ENCODE measurements around the gene PUS7L. TPM values are rescaled to one million over a fixed set of nuclear protein-coding genes. Genes with fewer than 3 reads are reported as not detected.
A peak's percentile ranks its signal among the peaks of the same experiment; 100 is the strongest.

Gene PUS7L
- total and polyA plus RNA-seq, 2 donors (not counting 1 experiment from before 2014, with no cell fraction given): 2.6 to 23.5 TPM

DNA sequence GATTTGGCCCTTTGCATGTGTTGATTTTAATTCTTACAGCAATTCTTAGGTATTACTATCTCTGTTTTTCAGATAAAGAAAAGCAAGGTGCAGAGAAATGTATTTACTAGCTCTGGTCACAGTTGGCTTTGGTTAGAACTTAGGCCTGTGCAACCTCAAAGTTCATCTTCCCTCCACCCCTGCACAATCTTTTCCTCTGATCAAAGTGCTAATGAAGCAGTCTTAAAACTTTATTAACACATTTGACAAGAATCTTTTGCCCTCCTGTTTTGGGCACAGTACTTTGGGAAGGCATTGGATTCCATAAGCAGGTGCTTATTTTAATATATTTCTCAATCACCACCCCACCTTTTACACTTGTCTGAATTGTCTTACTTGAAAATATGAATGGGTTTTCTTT, 2.9 kb upstream of the PUS7L start:
- POLR2A ChIA-PET: no interaction called here
- H3K4me1 Mint-ChIP-seq: peaks cover 54% of the 10 kb centered on the region

DNA sequence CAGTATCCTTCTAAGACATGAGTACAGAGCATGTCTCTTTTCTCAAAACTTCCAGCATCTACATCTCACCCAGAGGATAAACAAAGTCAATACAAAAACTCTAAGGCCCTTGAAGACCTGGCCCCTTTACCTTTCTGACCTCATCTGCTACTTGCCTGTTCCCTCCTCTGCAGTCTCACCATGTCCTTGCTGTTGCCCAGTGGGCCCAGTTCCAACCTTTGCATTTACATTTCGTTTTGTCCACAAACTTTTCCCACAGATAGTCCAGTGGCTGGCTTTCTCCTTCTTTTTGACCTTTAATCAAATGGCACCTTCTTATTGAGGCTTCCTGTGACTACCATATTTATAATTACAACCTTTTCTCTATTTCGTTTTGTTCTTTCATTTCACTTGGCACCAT, 1.8 kb upstream of the PUS7L start:
- peaks cover 36% of the 10 kb centered on the region in 2 donors for H3K4me1 ChIP-seq (ENCODE audit: control insufficient read depth in 2 of 2, insufficient read depth in 2 of 2, low read length in 2 of 2)
- no peak overlapping the region for H3K27ac ChIP-seq (ENCODE audit: low read length in 2 of 2)
- no peaks in the 10 kb centered on the region for H3K9me3 ChIP-seq (ENCODE audit: control extremely low read depth in 1 of 3, control insufficient read depth in 2 of 3, insufficient read depth in 1 of 3, low read length in 2 of 3)
- Mint-ChIP-seq H3K27ac (peak overlapping the region; percentile 80), H3K9me3 (ENCODE audit: insufficient read depth) (no peaks in the 10 kb centered on the region), H3K4me3 (peak overlapping the region; percentile 97), H3K27me3 (no peaks in the 10 kb centered on the region), H3K4me1 (peaks cover 63% of the 10 kb centered on the region)
- ChIA-PET CTCF (interaction anchor here (1.1 kb wide), 1 partner anchor 54 kb away, joined by 7 read pairs; no protein-coding TSS in a partner anchor), POLR2A (interaction anchor here (3.0 kb wide), 1 partner anchor 46 kb away, joined by 29 read pairs; the partner anchor contains the start of gene TWF1)
- 89% methylated on average over 1 of the region's 2 CpGs for WGBS (ENCODE audit: insufficient coverage)
- peaks cover 15% of the 10 kb centered on the region for H4K20me1 ChIP-seq (ENCODE audit: control insufficient read depth, insufficient read depth, low read length, poor library complexity, severe bottlenecking)
- peaks cover 0 to 2% of the 10 kb centered on the region in 2 experiments for H3K36me3 ChIP-seq (replicated peaks in 1 of 2; ENCODE audit: control extremely low read depth in 1 of 2, control insufficient read depth in 1 of 2, extremely low read depth in 1 of 2, insufficient read depth in 2 of 2, low read length in 1 of 2)
- H2AFZ ChIP-seq (ENCODE audit: insufficient read depth, low read depth, low read length, poor library complexity, severe bottlenecking): no peak overlapping the region
- ATAC-seq (ENCODE audit: low read depth) (no peak), DNase-seq (no peak)
- peak overlapping the region; percentile 76 for H3K4me2 ChIP-seq (replicated peaks; ENCODE audit: low read depth, low read length, poor library complexity, severe bottlenecking)
- TF ChIP-seq, protein P1, sequence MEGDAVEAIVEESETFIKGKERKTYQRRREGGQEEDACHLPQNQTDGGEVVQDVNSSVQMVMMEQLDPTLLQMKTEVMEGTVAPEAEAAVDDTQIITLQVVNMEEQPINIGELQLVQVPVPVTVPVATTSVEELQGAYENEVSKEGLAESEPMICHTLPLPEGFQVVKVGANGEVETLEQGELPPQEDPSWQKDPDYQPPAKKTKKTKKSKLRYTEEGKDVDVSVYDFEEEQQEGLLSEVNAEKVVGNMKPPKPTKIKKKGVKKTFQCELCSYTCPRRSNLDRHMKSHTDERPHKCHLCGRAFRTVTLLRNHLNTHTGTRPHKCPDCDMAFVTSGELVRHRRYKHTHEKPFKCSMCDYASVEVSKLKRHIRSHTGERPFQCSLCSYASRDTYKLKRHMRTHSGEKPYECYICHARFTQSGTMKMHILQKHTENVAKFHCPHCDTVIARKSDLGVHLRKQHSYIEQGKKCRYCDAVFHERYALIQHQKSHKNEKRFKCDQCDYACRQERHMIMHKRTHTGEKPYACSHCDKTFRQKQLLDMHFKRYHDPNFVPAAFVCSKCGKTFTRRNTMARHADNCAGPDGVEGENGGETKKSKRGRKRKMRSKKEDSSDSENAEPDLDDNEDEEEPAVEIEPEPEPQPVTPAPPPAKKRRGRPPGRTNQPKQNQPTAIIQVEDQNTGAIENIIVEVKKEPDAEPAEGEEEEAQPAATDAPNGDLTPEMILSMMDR (IDR thresholded peaks at IDR 0.05): no peak
- TF ChIP-seq EZH2 (IDR thresholded peaks at IDR 0.05; ENCODE audit: borderline replicate concordance, insufficient read depth, low read depth, low read length, poor library complexity, severe bottlenecking): no peak
- H3K9ac ChIP-seq (ENCODE audit: low read length): peak overlapping the region; percentile 85
- H3K27me3 ChIP-seq (replicated peaks in 1 of 4; ENCODE audit: control extremely low read depth in 1 of 4, control insufficient read depth in 3 of 4, insufficient read depth in 4 of 4, low read length in 3 of 4): no peaks in the 10 kb centered on the region
- intact Hi-C loops (cut with micrococcal nuclease): no loop called here
- H3K79me2 ChIP-seq (ENCODE audit: control insufficient read depth, insufficient read depth, low read length): peaks cover 86% of the 10 kb centered on the region
- H3K4me3 ChIP-seq (ENCODE audit: control extremely low read depth in 1 of 5, extremely low read depth in 1 of 5, insufficient read depth in 1 of 5, low read depth in 2 of 5, low read length in 4 of 5): peak overlapping the region in 4 of 5 experiments; percentile 34 to 98 (median 87)

More for the DNA sequence above, 2.9 kb upstream of the PUS7L start:
- Mint-ChIP-seq H3K4me3 (peak overlapping the region; percentile 46), H3K9me3 (ENCODE audit: insufficient read depth) (no peaks in the 10 kb centered on the region), H3K27ac (no peak overlapping the region), H3K27me3 (no peaks in the 10 kb centered on the region)
- CTCF ChIA-PET: no interaction called here
- peaks cover 36% of the 10 kb centered on the region in 2 donors for H3K4me1 ChIP-seq (ENCODE audit: control insufficient read depth in 2 of 2, insufficient read depth in 2 of 2, low read length in 2 of 2)
- peaks cover 88% of the 10 kb centered on the region for H3K79me2 ChIP-seq (ENCODE audit: control insufficient read depth, insufficient read depth, low read length)
- ATAC-seq (ENCODE audit: low read depth) (no peak), DNase-seq (no peak)
- peaks cover 15% of the 10 kb centered on the region for H4K20me1 ChIP-seq (ENCODE audit: control insufficient read depth, insufficient read depth, low read length, poor library complexity, severe bottlenecking)
- intact Hi-C loops (cut with micrococcal nuclease): no loop called here
- H3K9ac ChIP-seq (ENCODE audit: low read length): no peak overlapping the region
- no peak overlapping the region for H3K27ac ChIP-seq (ENCODE audit: low read length in 2 of 2)
- H2AFZ ChIP-seq (ENCODE audit: insufficient read depth, low read depth, low read length, poor library complexity, severe bottlenecking): no peak overlapping the region
- H3K27me3 ChIP-seq (replicated peaks in 1 of 4; ENCODE audit: control extremely low read depth in 1 of 4, control insufficient read depth in 3 of 4, insufficient read depth in 4 of 4, low read length in 3 of 4): no peaks in the 10 kb centered on the region
- no peak for TF ChIP-seq EZH2 (IDR thresholded peaks at IDR 0.05; ENCODE audit: borderline replicate concordance, insufficient read depth, low read depth, low read length, poor library complexity, severe bottlenecking)
- TF ChIP-seq, protein P1 (IDR thresholded peaks at IDR 0.05): no peak
- H3K36me3 ChIP-seq (replicated peaks in 1 of 2; ENCODE audit: control extremely low read depth in 1 of 2, control insufficient read depth in 1 of 2, extremely low read depth in 1 of 2, insufficient read depth in 2 of 2, low read length in 1 of 2): peaks cover 0 to 2% of the 10 kb centered on the region in 2 experiments
- no peaks in the 10 kb centered on the region for H3K9me3 ChIP-seq (ENCODE audit: control extremely low read depth in 1 of 3, control insufficient read depth in 2 of 3, insufficient read depth in 1 of 3, low read length in 2 of 3)
- no peak overlapping the region for H3K4me3 ChIP-seq (ENCODE audit: control extremely low read depth in 1 of 5, extremely low read depth in 1 of 5, insufficient read depth in 1 of 5, low read depth in 2 of 5, low read length in 4 of 5)
- peak overlapping the region; percentile 76 for H3K4me2 ChIP-seq (replicated peaks; ENCODE audit: low read depth, low read length, poor library complexity, severe bottlenecking)
